Measurements from ENCODE around the gene HECTD4.

GRCh38 chr12:112206944-112207343 lies 175.3 kb downstream of the HECTD4 start:
- TF ChIP-seq, protein P1, sequence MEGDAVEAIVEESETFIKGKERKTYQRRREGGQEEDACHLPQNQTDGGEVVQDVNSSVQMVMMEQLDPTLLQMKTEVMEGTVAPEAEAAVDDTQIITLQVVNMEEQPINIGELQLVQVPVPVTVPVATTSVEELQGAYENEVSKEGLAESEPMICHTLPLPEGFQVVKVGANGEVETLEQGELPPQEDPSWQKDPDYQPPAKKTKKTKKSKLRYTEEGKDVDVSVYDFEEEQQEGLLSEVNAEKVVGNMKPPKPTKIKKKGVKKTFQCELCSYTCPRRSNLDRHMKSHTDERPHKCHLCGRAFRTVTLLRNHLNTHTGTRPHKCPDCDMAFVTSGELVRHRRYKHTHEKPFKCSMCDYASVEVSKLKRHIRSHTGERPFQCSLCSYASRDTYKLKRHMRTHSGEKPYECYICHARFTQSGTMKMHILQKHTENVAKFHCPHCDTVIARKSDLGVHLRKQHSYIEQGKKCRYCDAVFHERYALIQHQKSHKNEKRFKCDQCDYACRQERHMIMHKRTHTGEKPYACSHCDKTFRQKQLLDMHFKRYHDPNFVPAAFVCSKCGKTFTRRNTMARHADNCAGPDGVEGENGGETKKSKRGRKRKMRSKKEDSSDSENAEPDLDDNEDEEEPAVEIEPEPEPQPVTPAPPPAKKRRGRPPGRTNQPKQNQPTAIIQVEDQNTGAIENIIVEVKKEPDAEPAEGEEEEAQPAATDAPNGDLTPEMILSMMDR (conservative IDR thresholded peaks at IDR 0.05), result no peak
- no peak for TF ChIP-seq ZFX (IDR thresholded peaks at IDR 0.05)
